HG02623 (cell line): ENCODE measurements around the gene LURAP1L.

Experiments used
- ATAC-seq: cut with Tn5 transposase; IDR thresholded peaks from one replicate; pipeline ENCODE4 v1.9.1; 2021; ENCODE audit warnings: moderate library complexity; ENCODE audit not compliant: unreplicated experiment

The LURAP1L gene

GRCh38 chr9:12812710-12813109, 37.9 kb downstream of the LURAP1L start:
- no peak for ATAC-seq

GRCh38 chr9:12813533-12813932, 38.7 kb downstream of the LURAP1L start:
- no peak for ATAC-seq

- ATAC-seq, result no peak
Measured at GRCh38 chr9:12813960-12814876, 39.4 kb downstream of the LURAP1L start.

- no peak for ATAC-seq
Measured at GRCh38 chr9:12814877-12815237, 40.0 kb downstream of the LURAP1L start.

GRCh38 chr9:12815888-12816287, 41.1 kb downstream of the LURAP1L start:
- ATAC-seq, result no peak

- no peak for ATAC-seq
Measured at GRCh38 chr9:12816656-12817101, 41.9 kb downstream of the LURAP1L start.

GRCh38 chr9:12817702-12818101, 42.9 kb downstream of the LURAP1L start:
- no peak for ATAC-seq

GRCh38 chr9:12818431-12819000, 43.7 kb downstream of the LURAP1L start:
- no peak for ATAC-seq

GRCh38 chr9:12819436-12820185, 44.8 kb downstream of the LURAP1L start:
- peak; percentile 81 for ATAC-seq

- no peak for ATAC-seq
Measured at GRCh38 chr9:12822111-12822510, 47.3 kb downstream of the LURAP1L start.

GRCh38 chr9:12826924-12827565, 52.2 kb downstream of the LURAP1L start:
- no peak for ATAC-seq

- ATAC-seq, result no peak
Measured at GRCh38 chr9:12833701-12834100, 58.9 kb downstream of the LURAP1L start.

GRCh38 chr9:12838546-12838945, 63.7 kb downstream of the LURAP1L start:
- no peak for ATAC-seq

GRCh38 chr9:12843735-12844134, 68.9 kb downstream of the LURAP1L start:
- no peak for ATAC-seq

GRCh38 chr9:12846035-12846434, 71.2 kb downstream of the LURAP1L start:
- no peak for ATAC-seq

- ATAC-seq, result no peak
Measured at GRCh38 chr9:12847561-12847960, 72.7 kb downstream of the LURAP1L start.

- no peak for ATAC-seq
Measured at GRCh38 chr9:12849486-12850003, 74.7 kb downstream of the LURAP1L start.

GRCh38 chr9:12851341-12852090, 76.7 kb downstream of the LURAP1L start:
- ATAC-seq, result no peak

- ATAC-seq, result no peak
Measured at GRCh38 chr9:12853051-12853450, 78.2 kb downstream of the LURAP1L start.

- no peak for ATAC-seq
Measured at GRCh38 chr9:12854221-12854620, 79.4 kb downstream of the LURAP1L start.
